HepG2 (cell line): ENCODE results near the gene HLA-DMB. TPM values are rescaled to one million over a fixed set of nuclear protein-coding genes. Genes with fewer than 3 reads are reported as not detected.

Source experiments
- BCL3 ChIP-seq: sonication (generic); formaldehyde crosslinking; IDR thresholded peaks from 2 replicates; pipeline ENCODE4 v1.5.1; 2020; ENCODE audit warnings: mild to moderate bottlenecking, missing genetic modification reagents, moderate library complexity
- BCLAF1 ChIP-seq: fragments of 450-650 bp; IDR thresholded peaks from 2 replicates; pipeline ENCODE4 v1.6.1; 2017; ENCODE audit warnings: mild to moderate bottlenecking
- BRF2 ChIP-seq: sonication (generic); formaldehyde crosslinking; IDR thresholded peaks from 2 replicates; pipeline ENCODE4 v1.8.1; 2022; ENCODE audit warnings: mild to moderate bottlenecking, missing genetic modification reagents
- ELF3 ChIP-seq: IDR thresholded peaks from 2 replicates; pipeline ENCODE4 v1.6.1; 2016; ENCODE audit warnings: missing genetic modification reagents, missing compliant biosample characterization
- ETS1 ChIP-seq: sonication (generic); formaldehyde crosslinking; IDR thresholded peaks from 2 replicates; pipeline ENCODE4 v1.4.0; 2020; ENCODE audit warnings: missing genetic modification reagents
- ETV5 ChIP-seq: IDR thresholded peaks from 2 replicates; pipeline ENCODE4 v1.6.1; 2018; ENCODE audit warnings: missing biosample characterization, missing genetic modification reagents, inconsistent platforms, borderline replicate concordance
- FOXK1 ChIP-seq: sonication (generic); formaldehyde crosslinking; IDR thresholded peaks from 2 replicates; pipeline ENCODE4 v1.4.0; 2020; ENCODE audit warnings: low read depth, missing genetic modification reagents, borderline replicate concordance
- HOXA5 ChIP-seq: sonication (generic); formaldehyde crosslinking; IDR thresholded peaks from 2 replicates; pipeline ENCODE4 v1.4.0; 2020; ENCODE audit warnings: missing genetic modification reagents
- MEF2D ChIP-seq: sonication (generic); formaldehyde crosslinking; IDR thresholded peaks from 2 replicates; pipeline ENCODE4 v1.5.1; 2020; ENCODE audit warnings: mild to moderate bottlenecking, missing genetic modification reagents
- MXI1 ChIP-seq: IDR thresholded peaks from 3 replicates; pipeline ENCODE4 v1.6.1; 2012; ENCODE audit warnings: low read depth, low read length, inconsistent platforms, borderline replicate concordance
- NFIB ChIP-seq: sonication (generic); formaldehyde crosslinking; IDR thresholded peaks from 2 replicates; pipeline ENCODE4 v1.9.0; 2021; ENCODE audit warnings: missing genetic modification reagents, mild to moderate bottlenecking, borderline replicate concordance
- ZBTB34 ChIP-seq: sonication (generic); formaldehyde crosslinking; IDR thresholded peaks from 2 replicates; pipeline ENCODE4 v1.8.0; 2022; ENCODE audit warnings: mild to moderate bottlenecking, missing genetic modification reagents
- ZNF280D ChIP-seq: sonication (generic); formaldehyde crosslinking; IDR thresholded peaks from 2 replicates; pipeline ENCODE4 v1.5.1; 2020; ENCODE audit warnings: mild to moderate bottlenecking, missing genetic modification reagents
- ZNF563 ChIP-seq: sonication (generic); formaldehyde crosslinking; IDR thresholded peaks from 2 replicates; pipeline ENCODE4 v1.8.0; 2022; ENCODE audit warnings: mild to moderate bottlenecking, moderate library complexity, missing genetic modification reagents
- ZNF660 ChIP-seq: sonication (generic); formaldehyde crosslinking; IDR thresholded peaks from 2 replicates; pipeline ENCODE4 v1.5.1; 2020; ENCODE audit warnings: mild to moderate bottlenecking, low read depth, missing genetic modification reagents, borderline replicate concordance
- ZNF792 ChIP-seq: IDR thresholded peaks from 2 replicates; pipeline ENCODE4 v1.6.1; 2016
- polyA plus RNA-seq, 8 experiments: library from polyadenylated mRNA; depleted of rRNA in 3 of 8; stranded (reverse) in 7 of 8; unstranded in 1 of 8; fragments of >200 nt; fragmentation: Illumina TruSeq in 4 of 8; extraction: Trizol in 4 of 8; gene quantifications; 2 replicates each; pipeline versions ENCODE4 v1.2.1 to v1.2.3, GENCODE V29; 2011 to 2016; ENCODE audit warnings: low read depth in 4 of 8, missing spikeins in 1 of 8, mixed read lengths in 1 of 8; ENCODE audit not compliant: insufficient read depth in 1 of 8
- total RNA-seq, 5 experiments: library from RNA; depleted of rRNA; stranded (reverse); fragments of >200 nt; fragmentation: Illumina TruSeq; extraction: Trizol; gene quantifications; 2 replicates each; pipeline ENCODE4 v1.2.3, GENCODE V29; 2016; ENCODE audit warnings: low read depth in 1 of 5

Gene HLA-DMB
- total and polyA plus RNA-seq, 2 of the 13 experiments (the other 11 are each of a cell fraction or from before 2014, with no cell fraction given) = not detected

GRCh38 chr6:32971581-32972352 is 30.9 kb upstream of the HLA-DMB start (continued):
- TF ChIP-seq ZNF280D (CRISPR knock-in tag) (no peak), MXI1 (peak; percentile 50; the same call in 1 of the 3 replicates), ETS1 (CRISPR knock-in tag) (0 out of 2 replicates have a peak, but pooled peaks have one; percentile 63), NFIB (CRISPR knock-in tag) (no peak), ZNF660 (no peak), MEF2D (peak; percentile 2; the same call in 1 of the 2 replicates), HOXA5 (CRISPR knock-in tag) (peak; percentile 97), ZNF563 (CRISPR knock-in tag) (peak; percentile 51; the same call in 1 of the 2 replicates), ELF3 (peak; percentile 43; the same call in 1 of the 2 replicates), FOXK1 (CRISPR knock-in tag) (peak; percentile 57; the same call in 1 of the 2 replicates), BCL3 (peak; percentile 55), ZNF792 (peak; percentile 95), BCLAF1 (no peak), ETV5 (CRISPR knock-in tag) (peak; percentile 22; the same call in 1 of the 2 replicates), ZBTB34 (CRISPR knock-in tag) (no peak; the same call in 1 of the 2 replicates), BRF2 (peak; percentile 94)
